ENCODE measurements around the gene DUSP10. TPM values are rescaled to one million over a fixed set of nuclear protein-coding genes. Genes with fewer than 3 reads are reported as not detected.

The DUSP10 gene
- total RNA-seq, 1 experiment from 2014 or later: 6.2 TPM

DNA sequence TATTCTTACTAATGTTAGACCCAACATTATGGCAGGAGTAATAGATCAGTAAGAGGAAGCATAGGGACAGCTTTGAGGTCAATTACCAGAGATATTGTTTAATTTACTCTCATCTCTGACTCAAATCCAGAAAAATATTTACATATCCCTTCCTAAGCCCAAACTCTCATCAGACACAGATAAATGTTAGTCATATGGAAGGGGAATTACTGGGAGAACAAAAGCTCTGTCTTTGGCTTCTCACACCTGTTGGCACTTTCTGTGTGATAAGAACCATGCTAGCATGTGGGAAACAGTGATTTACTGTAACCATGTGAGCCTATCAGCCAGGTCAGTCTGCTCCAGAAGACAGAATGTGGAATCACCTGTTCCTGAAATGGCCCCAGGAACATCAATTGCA is 72.4 kb downstream of the DUSP10 start:
- peaks cover 25% of the 10 kb centered on the region for H3K4me1 ChIP-seq (ENCODE audit: insufficient read depth, low read length)
- ChIA-PET CTCF (no interaction called here), POLR2A (ENCODE audit: unreplicated experiment) (no interaction called here)
- H3K27ac ChIP-seq (ENCODE audit: low read length): no peak overlapping the region
- H3K9me3 ChIP-seq (ENCODE audit: low read length): no peaks in the 10 kb centered on the region
- H3F3A ChIP-seq (ENCODE audit: low read length, unreplicated experiment): no peaks in the 10 kb centered on the region
- no peaks in the 10 kb centered on the region for H3K79me2 ChIP-seq (ENCODE audit: low read length)
- TF ChIP-seq EZH2 (IDR thresholded peaks at IDR 0.05; ENCODE audit: low read length, unreplicated experiment) (no peak), EZH2phosphoT487 (IDR thresholded peaks at IDR 0.05; ENCODE audit: borderline replicate concordance, low read length) (no peak)
- TF ChIP-seq, protein P1, sequence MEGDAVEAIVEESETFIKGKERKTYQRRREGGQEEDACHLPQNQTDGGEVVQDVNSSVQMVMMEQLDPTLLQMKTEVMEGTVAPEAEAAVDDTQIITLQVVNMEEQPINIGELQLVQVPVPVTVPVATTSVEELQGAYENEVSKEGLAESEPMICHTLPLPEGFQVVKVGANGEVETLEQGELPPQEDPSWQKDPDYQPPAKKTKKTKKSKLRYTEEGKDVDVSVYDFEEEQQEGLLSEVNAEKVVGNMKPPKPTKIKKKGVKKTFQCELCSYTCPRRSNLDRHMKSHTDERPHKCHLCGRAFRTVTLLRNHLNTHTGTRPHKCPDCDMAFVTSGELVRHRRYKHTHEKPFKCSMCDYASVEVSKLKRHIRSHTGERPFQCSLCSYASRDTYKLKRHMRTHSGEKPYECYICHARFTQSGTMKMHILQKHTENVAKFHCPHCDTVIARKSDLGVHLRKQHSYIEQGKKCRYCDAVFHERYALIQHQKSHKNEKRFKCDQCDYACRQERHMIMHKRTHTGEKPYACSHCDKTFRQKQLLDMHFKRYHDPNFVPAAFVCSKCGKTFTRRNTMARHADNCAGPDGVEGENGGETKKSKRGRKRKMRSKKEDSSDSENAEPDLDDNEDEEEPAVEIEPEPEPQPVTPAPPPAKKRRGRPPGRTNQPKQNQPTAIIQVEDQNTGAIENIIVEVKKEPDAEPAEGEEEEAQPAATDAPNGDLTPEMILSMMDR (conservative IDR thresholded peaks at IDR 0.05; ENCODE audit: low read depth, low read length): no peak
- DNase-seq (no peak), ATAC-seq (no peak)
- H3K9me2 ChIP-seq (replicated peaks; ENCODE audit: low read length): no peaks in the 10 kb centered on the region
- H3K4me3 ChIP-seq (ENCODE audit: low read length): no peak overlapping the region
- BruUV-seq (replicated peaks): no TSS peak
- intact Hi-C loops (cut with micrococcal nuclease): no loop called here
- no peak overlapping the region for H3K4me2 ChIP-seq (ENCODE audit: low read length)
- H2AFZ ChIP-seq (ENCODE audit: low read length): no peak overlapping the region
- H3K9ac ChIP-seq (ENCODE audit: low read length): no peak overlapping the region
- no peaks in the 10 kb centered on the region for H3K27me3 ChIP-seq (ENCODE audit: low read length)
- H4K20me1 ChIP-seq (ENCODE audit: low read length): no peaks in the 10 kb centered on the region
- H3K36me3 ChIP-seq (ENCODE audit: low read depth, low read length): no peaks in the 10 kb centered on the region

DNA sequence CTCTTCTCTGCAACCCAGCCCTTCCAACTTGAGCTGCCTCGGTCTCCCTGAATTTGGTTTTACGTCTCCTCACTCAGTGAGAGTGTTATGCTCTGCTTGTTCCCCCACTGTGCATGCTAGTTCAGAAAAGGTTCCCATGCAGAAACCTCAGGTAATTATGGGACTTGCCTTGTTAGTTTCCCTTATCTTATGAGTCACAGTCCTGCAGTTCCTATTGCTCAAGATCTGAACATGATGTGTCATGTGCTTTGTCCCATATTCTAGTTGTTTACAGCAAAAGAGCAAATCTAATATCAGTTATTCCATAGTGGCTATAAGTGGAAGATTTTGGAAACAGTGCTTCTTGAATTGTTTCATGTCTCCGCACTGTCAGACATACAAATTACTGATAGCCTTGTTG is 74.4 kb downstream of the DUSP10 start:
- CTCF ChIA-PET: no interaction called here

DNA sequence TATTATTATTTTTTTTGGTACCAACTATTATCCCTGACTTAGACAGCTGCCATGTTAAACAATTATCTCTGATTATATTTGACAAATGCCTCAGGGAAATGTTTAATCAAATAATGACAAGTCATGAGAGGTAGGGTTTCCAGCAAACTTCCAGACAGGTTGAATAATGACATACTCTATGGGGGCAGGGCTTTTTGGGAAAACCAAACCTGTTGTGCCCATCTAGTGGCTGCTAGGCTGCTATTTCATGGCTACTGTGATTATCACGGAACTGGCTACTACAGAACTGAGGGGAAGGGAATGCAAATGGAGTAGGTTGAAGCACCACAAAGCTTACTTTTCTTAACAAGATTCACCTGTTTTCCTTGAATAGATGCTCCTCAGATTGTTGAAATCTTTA is 77.6 kb downstream of the DUSP10 start:
- no peak for TF ChIP-seq EZH2phosphoT487 (IDR thresholded peaks at IDR 0.05; ENCODE audit: borderline replicate concordance, low read length)
- TF ChIP-seq, protein P1 (conservative IDR thresholded peaks at IDR 0.05; ENCODE audit: low read depth, low read length): no peak; the same call in 1 of the 2 replicates
- no peak for TF ChIP-seq EZH2 (IDR thresholded peaks at IDR 0.05; ENCODE audit: low read length, unreplicated experiment)
- H3K9me2 ChIP-seq (replicated peaks; ENCODE audit: low read length): no peaks in the 10 kb centered on the region
- H3K9ac ChIP-seq (ENCODE audit: low read length): no peak overlapping the region
- no peaks in the 10 kb centered on the region for H3K79me2 ChIP-seq (ENCODE audit: low read length)
- H3K4me2 ChIP-seq (ENCODE audit: low read length): no peak overlapping the region
- ATAC-seq: peak; percentile 55
- no peak overlapping the region for H3K4me3 ChIP-seq (ENCODE audit: low read length)
- intact Hi-C loops (cut with micrococcal nuclease): loop anchor here (5.0 kb wide), 1 partner anchor 78 kb away; the partner anchor contains the start of gene DUSP10
- no peaks in the 10 kb centered on the region for H3K27me3 ChIP-seq (ENCODE audit: low read length)
- ChIA-PET CTCF (no interaction called here), POLR2A (ENCODE audit: unreplicated experiment) (no interaction called here)
- no peaks in the 10 kb centered on the region for H3K36me3 ChIP-seq (ENCODE audit: low read depth, low read length)
- no peaks in the 10 kb centered on the region for H3F3A ChIP-seq (ENCODE audit: low read length, unreplicated experiment)
- no TSS peak for BruUV-seq (replicated peaks)
- H3K27ac ChIP-seq (ENCODE audit: low read length): no peak overlapping the region
- H2AFZ ChIP-seq (ENCODE audit: low read length): no peak overlapping the region
- peaks cover 11% of the 10 kb centered on the region for H3K4me1 ChIP-seq (ENCODE audit: insufficient read depth, low read length)
- peak; percentile 63 for DNase-seq
- no peaks in the 10 kb centered on the region for H3K9me3 ChIP-seq (ENCODE audit: low read length)
- no peaks in the 10 kb centered on the region for H4K20me1 ChIP-seq (ENCODE audit: low read length)

More for the DNA sequence above, 74.4 kb downstream of the DUSP10 start:
- no peak overlapping the region for H2AFZ ChIP-seq (ENCODE audit: low read length)
- H3F3A ChIP-seq (ENCODE audit: low read length, unreplicated experiment): no peaks in the 10 kb centered on the region
- intact Hi-C loops (cut with micrococcal nuclease): no loop called here
- no peak overlapping the region for H3K9ac ChIP-seq (ENCODE audit: low read length)
- no peaks in the 10 kb centered on the region for H3K36me3 ChIP-seq (ENCODE audit: low read depth, low read length)
- peak overlapping the region; percentile 12 for H3K4me2 ChIP-seq (ENCODE audit: low read length)
- no peaks in the 10 kb centered on the region for H3K27me3 ChIP-seq (ENCODE audit: low read length)
- no peaks in the 10 kb centered on the region for H3K9me2 ChIP-seq (replicated peaks; ENCODE audit: low read length)
- peak; percentile 70 for ATAC-seq
- DNase-seq: peak; percentile 74
- BruUV-seq (replicated peaks): no TSS peak
- H3K79me2 ChIP-seq (ENCODE audit: low read length): no peaks in the 10 kb centered on the region
- H3K4me1 ChIP-seq (ENCODE audit: insufficient read depth, low read length): peaks cover 25% of the 10 kb centered on the region
- TF ChIP-seq, protein P1 (conservative IDR thresholded peaks at IDR 0.05; ENCODE audit: low read depth, low read length): no peak
- TF ChIP-seq EZH2phosphoT487 (IDR thresholded peaks at IDR 0.05; ENCODE audit: borderline replicate concordance, low read length): no peak
- no peak for TF ChIP-seq EZH2 (IDR thresholded peaks at IDR 0.05; ENCODE audit: low read length, unreplicated experiment)
- H4K20me1 ChIP-seq (ENCODE audit: low read length): no peaks in the 10 kb centered on the region
- POLR2A ChIA-PET (ENCODE audit: unreplicated experiment): no interaction called here
- H3K9me3 ChIP-seq (ENCODE audit: low read length): no peaks in the 10 kb centered on the region
- no peak overlapping the region for H3K4me3 ChIP-seq (ENCODE audit: low read length)
- peak overlapping the region; percentile 21; the same call in 1 of the 2 replicates for H3K27ac ChIP-seq (ENCODE audit: low read length)

Measured in PC-3 (cell line).